HAP-1 (cell line): ENCODE data around the gene UBE2J1.

Experiments
- DNase-seq, 2 experiments: peaks; one replicate each; pipeline ENCODE4 v3.0.0-alpha.2; 2016 to 2020; ENCODE audit warnings: low spot score in 2 of 2
- H3K27me3 ChIP-seq: fragments of 250-450 bp; sonication (Bioruptor Pico); 2 replicates; pipeline ENCODE4 v1.5.1; 2020; ENCODE audit warnings: low read depth, mild to moderate bottlenecking, moderate library complexity
- H3K36me3 ChIP-seq: fragments of 250-450 bp; sonication (Bioruptor Pico); replicated peaks from 2 replicates; pipeline ENCODE4 v1.5.1; 2020; ENCODE audit warnings: mild to moderate bottlenecking
- H3K4me1 ChIP-seq: fragments of 250-450 bp; sonication (Bioruptor Pico); 2 replicates; pipeline ENCODE4 v1.5.1; 2020; ENCODE audit warnings: mild to moderate bottlenecking
- H3K4me3 ChIP-seq: fragments of 250-450 bp; sonication (Bioruptor Pico); 2 replicates; pipeline ENCODE4 v1.5.1; 2020; ENCODE audit warnings: mild to moderate bottlenecking, moderate library complexity
- H3K9me3 ChIP-seq: fragments of 250-450 bp; sonication (Bioruptor Pico); 2 replicates; pipeline ENCODE4 v1.5.1; 2020; ENCODE audit warnings: mild to moderate bottlenecking, moderate library complexity
- in situ Hi-C: fragments of 300-500 bp; cut with MboI; formaldehyde crosslinking; loops from 3 replicates; pipeline ENCODE4 v1.14.3; 2020; ENCODE audit warnings: low sequenced_read_pairs, inconsistent platforms, mixed read lengths

Gene UBE2J1

GRCh38 chr6:89355511-89356194 lies 3.1 kb upstream of the UBE2J1 start:
- H3K4me1 ChIP-seq: peaks cover 23% of the 10 kb centered on the region
- in situ Hi-C loops: no loop called here
- H3K27me3 ChIP-seq: no peaks in the 10 kb centered on the region
- no peaks in the 10 kb centered on the region for H3K36me3 ChIP-seq
- H3K4me3 ChIP-seq: no peak overlapping the region
- no peaks in the 10 kb centered on the region for H3K9me3 ChIP-seq
- no peak for DNase-seq

GRCh38 chr6:89353702-89354392 lies 1.3 kb upstream of the UBE2J1 start:
- no peaks in the 10 kb centered on the region for H3K27me3 ChIP-seq
- H3K4me1 ChIP-seq: peaks cover 30% of the 10 kb centered on the region
- H3K9me3 ChIP-seq: no peaks in the 10 kb centered on the region
- no peaks in the 10 kb centered on the region for H3K36me3 ChIP-seq
- peak; percentile 76 to 94 for DNase-seq
- in situ Hi-C loops: no loop called here
- no peak overlapping the region for H3K4me3 ChIP-seq

GRCh38 chr6:89353118-89353556 lies 615 bp upstream of the UBE2J1 start:
- no peak for DNase-seq
- Histone ChIP-seq H3K4me1 (peaks cover 30% of the 10 kb centered on the region), H3K4me3 (peak overlapping the region; percentile 61), H3K36me3 (no peaks in the 10 kb centered on the region), H3K9me3 (no peaks in the 10 kb centered on the region), H3K27me3 (no peaks in the 10 kb centered on the region)
- in situ Hi-C loops: no loop called here

GRCh38 chr6:89351671-89352277 lies 748 bp downstream of the UBE2J1 start:
- in situ Hi-C loops: no loop called here
- H3K9me3 ChIP-seq: no peaks in the 10 kb centered on the region
- peak overlapping the region; percentile 61 for H3K4me3 ChIP-seq
- peaks cover 30% of the 10 kb centered on the region for H3K4me1 ChIP-seq
- no peaks in the 10 kb centered on the region for H3K27me3 ChIP-seq
- H3K36me3 ChIP-seq: no peaks in the 10 kb centered on the region
- DNase-seq: peak in 1 of 2 experiments; percentile 25

- in situ Hi-C loops: no loop called here
- DNase-seq: no peak
- Histone ChIP-seq H3K36me3 (no peaks in the 10 kb centered on the region), H3K4me1 (peaks cover 30% of the 10 kb centered on the region), H3K9me3 (no peaks in the 10 kb centered on the region), H3K4me3 (no peak overlapping the region), H3K27me3 (no peaks in the 10 kb centered on the region)
Observed at GRCh38 chr6:89350281-89350966, 2.1 kb downstream of the UBE2J1 start.

GRCh38 chr6:89348372-89348771 lies 4.2 kb downstream of the UBE2J1 start:
- H3K27me3 ChIP-seq: no peaks in the 10 kb centered on the region
- H3K4me3 ChIP-seq: no peak overlapping the region
- in situ Hi-C loops: no loop called here
- H3K9me3 ChIP-seq: no peaks in the 10 kb centered on the region
- DNase-seq: no peak
- no peaks in the 10 kb centered on the region for H3K36me3 ChIP-seq
- peaks cover 21% of the 10 kb centered on the region for H3K4me1 ChIP-seq

- peaks cover 15% of the 10 kb centered on the region for H3K4me1 ChIP-seq
Observed at GRCh38 chr6:89347825-89348224, 4.7 kb downstream of the UBE2J1 start.

GRCh38 chr6:89346433-89346832 lies 6.1 kb downstream of the UBE2J1 start:
- Histone ChIP-seq H3K4me1 (peaks cover 12% of the 10 kb centered on the region), H3K27me3 (no peaks in the 10 kb centered on the region)

More at GRCh38 chr6:89347825-89348224, 4.7 kb downstream of the UBE2J1 start:
- no peaks in the 10 kb centered on the region for H3K36me3 ChIP-seq
- DNase-seq: no peak
- H3K9me3 ChIP-seq: no peaks in the 10 kb centered on the region
- in situ Hi-C loops: no loop called here
- no peaks in the 10 kb centered on the region for H3K27me3 ChIP-seq
- H3K4me3 ChIP-seq: no peak overlapping the region

GRCh38 chr6:89339565-89339964 lies 13.0 kb downstream of the UBE2J1 start:
- in situ Hi-C loops: no loop called here
- no peaks in the 10 kb centered on the region for H3K27me3 ChIP-seq
- no peaks in the 10 kb centered on the region for H3K4me1 ChIP-seq
- no peak overlapping the region for H3K4me3 ChIP-seq
- no peaks in the 10 kb centered on the region for H3K9me3 ChIP-seq
- DNase-seq: no peak
- H3K36me3 ChIP-seq: peaks cover 2% of the 10 kb centered on the region; the same call in 1 of the 2 replicates

More at GRCh38 chr6:89346433-89346832, 6.1 kb downstream of the UBE2J1 start:
- DNase-seq: no peak
- Histone ChIP-seq H3K36me3 (no peaks in the 10 kb centered on the region), H3K4me3 (no peak overlapping the region), H3K9me3 (no peaks in the 10 kb centered on the region)
- in situ Hi-C loops: no loop called here

- in situ Hi-C loops: no loop called here
- no peaks in the 10 kb centered on the region for H3K4me1 ChIP-seq
- no peaks in the 10 kb centered on the region for H3K9me3 ChIP-seq
- H3K4me3 ChIP-seq: no peak overlapping the region
- no peak for DNase-seq
- peaks cover 12% of the 10 kb centered on the region for H3K36me3 ChIP-seq
- H3K27me3 ChIP-seq: no peaks in the 10 kb centered on the region
Observed at GRCh38 chr6:89335164-89335563, 17.4 kb downstream of the UBE2J1 start.

- H3K4me3 ChIP-seq: no peak overlapping the region
- H3K9me3 ChIP-seq: no peaks in the 10 kb centered on the region
- in situ Hi-C loops: no loop called here
- no peak for DNase-seq
- H3K27me3 ChIP-seq: no peaks in the 10 kb centered on the region
- H3K4me1 ChIP-seq: no peaks in the 10 kb centered on the region
- peaks cover 13% of the 10 kb centered on the region for H3K36me3 ChIP-seq
Observed at GRCh38 chr6:89330910-89331309, 21.6 kb downstream of the UBE2J1 start.

GRCh38 chr6:89328976-89329375 lies 23.5 kb downstream of the UBE2J1 start:
- no peaks in the 10 kb centered on the region for H3K4me1 ChIP-seq
- no peak overlapping the region for H3K4me3 ChIP-seq
- H3K27me3 ChIP-seq: no peaks in the 10 kb centered on the region
- DNase-seq: no peak
- peaks cover 13% of the 10 kb centered on the region for H3K36me3 ChIP-seq
- in situ Hi-C loops: no loop called here
- H3K9me3 ChIP-seq: no peaks in the 10 kb centered on the region

GRCh38 chr6:89324304-89324703 lies 28.2 kb downstream of the UBE2J1 start:
- no peak for DNase-seq
- no peak overlapping the region for H3K4me3 ChIP-seq
- no peaks in the 10 kb centered on the region for H3K27me3 ChIP-seq
- peaks cover 4% of the 10 kb centered on the region; the same call in 1 of the 2 replicates for H3K9me3 ChIP-seq
- peaks cover 4% of the 10 kb centered on the region; the same call in 1 of the 2 replicates for H3K4me1 ChIP-seq
- no peaks in the 10 kb centered on the region for H3K36me3 ChIP-seq
- in situ Hi-C loops: no loop called here
